K562 (cell line): ENCODE measurements around the gene NUCKS1. TPM values are rescaled to one million over a fixed set of nuclear protein-coding genes. Genes with fewer than 3 reads are reported as not detected.

Experiments used
- ESRRA ChIP-seq: fragments of 450-650 bp; IDR thresholded peaks from 2 replicates; pipeline ENCODE4 v1.6.1; 2014; ENCODE audit warnings: low read depth, mild to moderate bottlenecking, moderate library complexity, borderline replicate concordance
- ESRRB ChIP-seq: fragments of 250-450 bp; sonication (Bioruptor Pico); IDR thresholded peaks from 2 replicates; pipeline ENCODE4 v1.5.0; 2020; ENCODE audit warnings: mild to moderate bottlenecking, moderate library complexity, borderline replicate concordance
- FOS ChIP-seq: IDR thresholded peaks from 3 replicates; pipeline ENCODE4 v1.6.1; 2011; ENCODE audit not compliant: insufficient read length; ENCODE audit errors: extremely low read depth
- HDAC3 ChIP-seq: fragments of 450-650 bp; IDR thresholded peaks from 2 replicates; pipeline ENCODE4 v1.6.1; 2018; ENCODE audit warnings: borderline replicate concordance, mild to moderate bottlenecking, moderate library complexity; ENCODE audit not compliant: partially characterized antibody
- LCOR ChIP-seq: sonication (generic); formaldehyde crosslinking; IDR thresholded peaks from 2 replicates; pipeline ENCODE4 v1.8.0; 2022; ENCODE audit warnings: mild to moderate bottlenecking, missing genetic modification reagents
- MBD1 ChIP-seq: fragments of 250-450 bp; sonication (Bioruptor Pico); IDR thresholded peaks from 2 replicates; pipeline ENCODE4 v1.8.0; 2022; ENCODE audit warnings: inconsistent platforms
- MCM5 ChIP-seq: fragments of 450-650 bp; IDR thresholded peaks from 2 replicates; pipeline ENCODE4 v1.6.1; 2016; ENCODE audit warnings: low read depth
- MXI1 ChIP-seq: IDR thresholded peaks from 2 replicates; pipeline ENCODE4 v1.6.1; 2011; ENCODE audit warnings: low read depth, mild to moderate bottlenecking, improper control_type of control experiment, low read length
- NEUROD1 ChIP-seq: fragments of 150-350 bp; IDR thresholded peaks from 2 replicates; pipeline ENCODE4 v1.6.1; 2014; ENCODE audit warnings: borderline replicate concordance, low read length, low read depth; ENCODE audit not compliant: partially characterized antibody
- NFATC3 ChIP-seq: fragments of 450-650 bp; IDR thresholded peaks from 2 replicates; pipeline ENCODE4 v1.6.1; 2017; ENCODE audit warnings: mild to moderate bottlenecking
- NFYB ChIP-seq: IDR thresholded peaks from 2 replicates; pipeline ENCODE4 v1.6.1; 2011; ENCODE audit warnings: mild to moderate bottlenecking, moderate library complexity; ENCODE audit not compliant: insufficient read length; ENCODE audit errors: extremely low read depth
- RFX1 ChIP-seq: fragments of 450-650 bp; IDR thresholded peaks from 2 replicates; pipeline ENCODE4 v1.6.1; 2016; ENCODE audit warnings: mild to moderate bottlenecking, moderate library complexity
- SOX6 ChIP-seq: fragments of 450-650 bp; IDR thresholded peaks from 2 replicates; pipeline ENCODE4 v1.6.1; 2014; ENCODE audit warnings: mild to moderate bottlenecking
- SP2 ChIP-seq: IDR thresholded peaks from 2 replicates; pipeline ENCODE4 v1.6.1; 2011; ENCODE audit warnings: mild to moderate bottlenecking, low read depth, low read length, moderate library complexity; ENCODE audit not compliant: poor library complexity, severe bottlenecking; ENCODE audit errors: extremely low read depth
- TAF9B ChIP-seq: fragments of 450-650 bp; IDR thresholded peaks from 2 replicates; pipeline ENCODE4 v1.6.1; 2018; ENCODE audit warnings: mild to moderate bottlenecking; ENCODE audit not compliant: partially characterized antibody
- XRCC5 ChIP-seq: fragments of 200-400 bp; formaldehyde crosslinking; IDR thresholded peaks from 2 replicates; pipeline ENCODE4 v1.6.1; 2017; ENCODE audit warnings: low read depth, mild to moderate bottlenecking, low read length
- ZNF121 ChIP-seq: sonication (generic); formaldehyde crosslinking; conservative IDR thresholded peaks from 2 replicates; pipeline ENCODE4 v1.8.0; 2022; ENCODE audit warnings: missing genetic modification reagents
- ZNF583 ChIP-seq: fragments of 250-450 bp; sonication (Bioruptor Pico); IDR thresholded peaks from 2 replicates; pipeline ENCODE4 v1.4.0; 2020
- ZNF766 ChIP-seq: fragments of 200-800 bp; sonication (Bioruptor generic); conservative IDR thresholded peaks from 2 replicates; pipeline ENCODE4 v1.6.1; 2016; ENCODE audit warnings: missing genetic modification characterization, missing compliant biosample characterization
- polyA plus RNA-seq, 8 experiments: library from polyadenylated mRNA; depleted of rRNA in 4 of 8; stranded (reverse) in 5 of 8; unstranded in 3 of 8; fragments of >200 nt; fragmentation: Nextera tagmentation in 2 of 8; fragmentation: Illumina TruSeq in 1 of 8; extraction: Ambion mirVana in 2 of 8; extraction: Trizol in 1 of 8; gene quantifications; 2 replicates each; pipeline versions ENCODE4 v1.2.1 to v1.2.3, GENCODE V29; 2011 to 2014; ENCODE audit warnings: inconsistent platforms in 1 of 8, missing spikeins in 1 of 8
- total RNA-seq, 7 experiments: library from RNA; depleted of rRNA in 6 of 7; stranded (reverse); fragments of >200 nt in 6 of 7; fragmentation: Illumina TruSeq in 2 of 7; extraction: Trizol in 2 of 7; gene quantifications; 2 replicates each; pipeline versions ENCODE4 v1.2.1 to v1.2.3, GENCODE V29; 2011 to 2021; ENCODE audit warnings: low replicate concordance in 1 of 7
- TF ChIP-seq, protein P1 (sequence below): sonication (generic); formaldehyde crosslinking; IDR thresholded peaks from 2 replicates; pipeline ENCODE4 v1.8.0; 2023; ENCODE audit warnings: mild to moderate bottlenecking, missing genetic modification reagents
- TF ChIP-seq, protein P2 (sequence below): sonication (generic); formaldehyde crosslinking; IDR thresholded peaks from 2 replicates; pipeline ENCODE4 v1.8.0; 2022; ENCODE audit warnings: missing genetic modification reagents, mild to moderate bottlenecking, moderate library complexity, borderline replicate concordance

NUCKS1 gene
- total and polyA plus RNA-seq, 9 of the 15 experiments (the other 6 are each of a cell fraction or from before 2014, with no cell fraction given) = 66.7 to 244 (median 149) TPM

DNA sequence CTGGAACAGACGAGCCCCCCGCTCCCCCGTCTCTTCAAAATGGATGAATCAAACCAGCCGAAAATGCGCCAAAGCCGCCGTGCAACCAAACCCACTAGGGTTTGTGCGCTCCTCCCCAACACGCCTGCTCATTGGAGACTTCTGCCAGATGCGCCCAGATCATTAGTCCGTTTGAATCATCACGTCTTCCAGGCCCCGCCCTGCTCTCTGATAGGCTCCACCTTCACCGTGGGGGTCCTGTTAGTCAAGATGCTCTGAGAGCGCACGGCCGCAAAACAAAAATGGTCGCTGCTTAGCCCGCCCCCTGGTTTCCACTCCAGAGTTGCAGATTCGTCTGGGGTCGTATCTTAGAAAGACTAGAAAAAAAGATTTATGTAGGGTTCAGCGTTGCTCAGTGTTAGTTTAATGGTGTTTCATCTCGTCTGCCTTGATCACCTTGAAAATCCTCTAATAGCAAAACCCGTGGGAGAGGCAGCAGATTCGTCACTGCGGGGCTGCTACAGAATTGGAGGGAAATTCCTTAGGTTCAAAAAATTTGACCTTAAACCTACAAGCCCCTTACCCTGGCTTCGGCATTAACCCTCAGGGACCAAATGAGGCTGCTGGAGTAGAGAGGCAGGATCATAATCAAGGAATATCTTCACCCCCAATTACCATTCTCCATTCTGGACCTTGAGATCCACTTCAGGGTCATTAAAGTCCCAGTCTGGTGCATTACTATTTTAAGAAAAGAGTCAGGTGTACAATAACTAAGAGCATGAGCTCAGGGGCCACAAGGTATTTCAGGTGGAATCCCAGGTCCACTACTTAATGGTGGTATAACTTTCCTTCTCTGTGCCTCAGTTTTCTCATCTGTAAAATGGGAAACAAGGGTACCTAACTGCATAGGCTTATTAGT lies at the start of gene NUCKS1 (continued):
- TF ChIP-seq, protein P1, sequence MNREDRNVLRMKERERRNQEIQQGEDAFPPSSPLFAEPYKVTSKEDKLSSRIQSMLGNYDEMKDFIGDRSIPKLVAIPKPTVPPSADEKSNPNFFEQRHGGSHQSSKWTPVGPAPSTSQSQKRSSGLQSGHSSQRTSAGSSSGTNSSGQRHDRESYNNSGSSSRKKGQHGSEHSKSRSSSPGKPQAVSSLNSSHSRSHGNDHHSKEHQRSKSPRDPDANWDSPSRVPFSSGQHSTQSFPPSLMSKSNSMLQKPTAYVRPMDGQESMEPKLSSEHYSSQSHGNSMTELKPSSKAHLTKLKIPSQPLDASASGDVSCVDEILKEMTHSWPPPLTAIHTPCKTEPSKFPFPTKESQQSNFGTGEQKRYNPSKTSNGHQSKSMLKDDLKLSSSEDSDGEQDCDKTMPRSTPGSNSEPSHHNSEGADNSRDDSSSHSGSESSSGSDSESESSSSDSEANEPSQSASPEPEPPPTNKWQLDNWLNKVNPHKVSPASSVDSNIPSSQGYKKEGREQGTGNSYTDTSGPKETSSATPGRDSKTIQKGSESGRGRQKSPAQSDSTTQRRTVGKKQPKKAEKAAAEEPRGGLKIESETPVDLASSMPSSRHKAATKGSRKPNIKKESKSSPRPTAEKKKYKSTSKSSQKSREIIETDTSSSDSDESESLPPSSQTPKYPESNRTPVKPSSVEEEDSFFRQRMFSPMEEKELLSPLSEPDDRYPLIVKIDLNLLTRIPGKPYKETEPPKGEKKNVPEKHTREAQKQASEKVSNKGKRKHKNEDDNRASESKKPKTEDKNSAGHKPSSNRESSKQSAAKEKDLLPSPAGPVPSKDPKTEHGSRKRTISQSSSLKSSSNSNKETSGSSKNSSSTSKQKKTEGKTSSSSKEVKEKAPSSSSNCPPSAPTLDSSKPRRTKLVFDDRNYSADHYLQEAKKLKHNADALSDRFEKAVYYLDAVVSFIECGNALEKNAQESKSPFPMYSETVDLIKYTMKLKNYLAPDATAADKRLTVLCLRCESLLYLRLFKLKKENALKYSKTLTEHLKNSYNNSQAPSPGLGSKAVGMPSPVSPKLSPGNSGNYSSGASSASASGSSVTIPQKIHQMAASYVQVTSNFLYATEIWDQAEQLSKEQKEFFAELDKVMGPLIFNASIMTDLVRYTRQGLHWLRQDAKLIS = peak; percentile 45; the same call in 1 of the 2 replicates
- TF ChIP-seq MXI1 (no peak), FOS (peak; percentile 91), SP2 (peak; percentile 60), RFX1 (no peak), ESRRA (peak; percentile 94), TAF9B (peak; percentile 93), ESRRB (CRISPR knock-in tag) (0 out of 2 replicates have a peak, but pooled peaks have one; percentile 10), XRCC5 (no peak), NFYB (peak; percentile 85), MBD1 (CRISPR knock-in tag) (no peak), ZNF121 (CRISPR knock-in tag) (0 out of 2 replicates have a peak, but pooled peaks have one; percentile 26), ZNF766 (CRISPR knock-in tag) (peak; percentile 41), SOX6 (peak; percentile 92), LCOR (CRISPR knock-in tag) (peak; percentile 92), ZNF583 (CRISPR knock-in tag) (0 out of 2 replicates have a peak, but pooled peaks have one; percentile 36), HDAC3 (peak; percentile 77), NFATC3 (0 out of 2 replicates have a peak, but pooled peaks have one; percentile 37), MCM5 (no peak), NEUROD1 (peak; percentile 97)
- TF ChIP-seq, protein P2, sequence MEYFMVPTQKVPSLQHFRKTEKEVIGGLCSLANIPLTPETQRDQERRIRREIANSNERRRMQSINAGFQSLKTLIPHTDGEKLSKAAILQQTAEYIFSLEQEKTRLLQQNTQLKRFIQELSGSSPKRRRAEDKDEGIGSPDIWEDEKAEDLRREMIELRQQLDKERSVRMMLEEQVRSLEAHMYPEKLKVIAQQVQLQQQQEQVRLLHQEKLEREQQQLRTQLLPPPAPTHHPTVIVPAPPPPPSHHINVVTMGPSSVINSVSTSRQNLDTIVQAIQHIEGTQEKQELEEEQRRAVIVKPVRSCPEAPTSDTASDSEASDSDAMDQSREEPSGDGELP (CRISPR knock-in tag) = peak; percentile 64
